Stimulated activated CD4-positive, alpha-beta T cell treated with anti-CD3 and anti-CD28 coated beads, Interleukin-1b, Interleukin-23, amount 100 ng/mL, for 24 hours (primary cell): ENCODE results near the gene FBLN7.

Experiments used
- DNase-seq, 4 experiments: peaks; one replicate each; pipeline ENCODE4 v3.0.0-alpha.2; 2020; ENCODE audit warnings: low read depth in 4 of 4, low spot score in 1 of 4

The FBLN7 gene

DNA sequence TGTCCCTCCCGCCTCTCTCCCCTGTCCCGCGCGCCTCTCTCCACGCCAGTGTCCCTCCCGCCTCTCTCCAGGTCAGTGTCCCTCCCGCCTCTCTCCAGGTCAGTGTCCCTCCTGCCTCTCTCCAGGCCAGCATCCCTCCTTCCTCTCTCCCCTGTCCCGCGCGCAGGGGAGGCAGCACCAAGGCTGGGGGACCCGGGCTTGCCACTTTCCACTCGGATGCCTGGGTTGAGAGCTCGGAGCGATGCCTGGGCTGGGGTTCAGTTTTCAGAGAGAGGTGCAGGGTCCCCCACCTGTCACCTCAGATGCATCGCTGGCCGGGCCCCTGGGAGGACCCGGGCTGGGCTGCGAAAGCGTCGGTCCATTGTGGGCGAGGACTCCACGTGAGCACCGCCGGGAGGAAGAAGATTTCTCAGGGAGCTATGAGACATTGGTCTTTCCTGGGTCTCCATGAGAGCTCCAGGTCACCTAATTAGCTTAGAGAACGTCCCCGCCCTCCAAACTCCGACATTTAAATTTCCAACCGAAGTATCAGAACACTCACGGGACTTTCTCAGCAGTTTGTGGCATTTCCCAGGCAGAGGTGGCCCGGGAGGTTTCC, 2.1 kb downstream of the FBLN7 start:
- DNase-seq, result no peak

DNA sequence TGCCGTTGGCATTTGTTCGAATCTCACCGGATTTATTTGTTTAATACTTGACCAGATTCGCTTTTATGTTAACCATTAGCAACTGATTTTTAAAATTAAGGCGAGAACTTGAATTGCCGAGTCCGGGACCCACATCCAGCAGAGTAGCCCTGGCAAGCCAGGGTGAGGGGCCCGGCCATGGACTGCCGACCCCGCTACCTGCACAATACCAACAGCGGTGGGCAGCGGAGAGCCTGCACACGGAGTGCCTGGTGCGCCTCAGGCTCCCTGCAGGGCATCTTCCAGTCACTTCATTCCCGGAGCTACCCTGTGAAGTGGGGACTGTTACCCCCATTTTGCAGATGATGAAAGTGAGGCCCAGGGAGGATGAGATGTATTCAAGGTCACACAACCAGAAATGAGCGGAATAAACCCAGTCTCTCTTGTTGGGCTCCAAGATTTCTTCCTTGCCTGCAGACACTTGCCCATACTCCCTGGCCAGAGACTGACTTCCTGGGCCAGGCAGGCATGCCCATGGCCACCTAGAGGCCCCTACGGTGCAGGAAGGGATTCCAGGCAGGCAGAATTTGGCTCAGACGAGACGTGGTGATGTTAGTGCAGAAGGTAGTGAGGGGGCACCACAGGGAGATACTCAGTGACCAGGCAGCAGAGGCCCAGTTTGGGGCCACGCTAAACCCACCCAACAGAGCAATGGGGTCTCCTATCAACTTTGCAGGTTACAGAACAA, 2.9 kb downstream of the FBLN7 start:
- no peak for DNase-seq

DNA sequence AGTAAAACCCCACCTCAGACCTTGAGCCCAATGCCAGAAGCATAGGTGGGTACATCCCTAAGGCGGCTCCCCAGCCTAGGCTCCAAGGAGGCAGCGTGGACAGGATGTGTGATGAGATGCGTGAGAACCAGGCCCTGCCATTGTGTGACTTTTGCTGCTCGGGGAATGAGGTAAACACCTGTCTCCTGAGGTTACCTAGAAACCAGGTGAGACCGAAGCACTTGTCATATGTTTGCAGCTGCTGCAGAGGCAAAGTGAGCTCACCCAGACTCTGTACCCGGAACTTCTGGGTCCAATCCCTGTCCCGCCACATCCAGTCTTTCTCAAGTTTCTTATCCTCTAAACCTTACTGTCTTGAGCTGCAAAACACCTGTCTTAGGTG, 3.4 kb downstream of the FBLN7 start:
- no peak for DNase-seq

DNA sequence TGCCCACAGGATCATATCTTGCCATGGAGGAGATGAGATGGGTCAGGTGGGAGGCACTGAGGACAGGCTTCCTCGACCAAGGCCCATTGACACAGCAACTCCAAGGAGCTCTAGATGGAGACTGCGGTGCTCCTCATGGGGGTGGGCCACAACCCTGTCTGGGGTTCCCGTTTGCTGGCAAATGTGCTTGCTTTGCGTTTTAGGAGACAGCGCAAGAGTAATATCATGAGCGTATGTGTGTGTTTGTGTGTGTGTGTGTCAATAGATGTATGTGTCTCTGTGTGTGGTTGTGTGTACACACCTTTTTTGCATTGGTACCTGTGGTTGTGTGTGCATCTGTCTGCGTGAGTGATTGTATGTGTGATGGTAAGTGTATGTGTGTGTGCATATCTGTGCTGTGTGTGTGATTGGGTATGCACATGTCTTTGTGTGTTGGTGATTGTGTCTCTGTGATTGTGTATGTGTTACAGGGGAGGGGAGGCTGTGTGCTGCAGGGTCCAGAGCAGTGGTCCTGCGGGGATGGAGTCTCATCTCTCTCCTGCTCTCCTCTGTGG, 4.4 kb downstream of the FBLN7 start:
- no peak for DNase-seq

DNA sequence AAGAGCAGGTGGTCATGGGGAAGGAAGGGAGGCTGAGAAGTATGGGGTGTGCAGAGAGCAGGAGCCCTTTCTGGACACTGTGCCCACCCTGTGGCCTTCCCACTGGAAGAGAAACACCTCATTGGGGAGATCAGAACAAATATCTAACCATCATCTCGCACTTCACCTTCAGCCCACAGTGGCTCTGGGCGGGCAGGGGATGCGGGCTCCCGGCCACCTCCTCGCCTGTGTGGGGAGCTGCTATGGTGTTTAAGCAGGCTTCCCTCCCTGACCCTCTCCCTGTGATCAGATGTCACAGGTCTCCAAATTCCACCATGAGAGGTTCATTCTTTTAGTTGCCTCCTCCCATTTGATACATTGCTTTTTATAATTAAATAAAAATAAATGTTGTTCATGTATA, 5.0 kb downstream of the FBLN7 start:
- no peak for DNase-seq

DNA sequence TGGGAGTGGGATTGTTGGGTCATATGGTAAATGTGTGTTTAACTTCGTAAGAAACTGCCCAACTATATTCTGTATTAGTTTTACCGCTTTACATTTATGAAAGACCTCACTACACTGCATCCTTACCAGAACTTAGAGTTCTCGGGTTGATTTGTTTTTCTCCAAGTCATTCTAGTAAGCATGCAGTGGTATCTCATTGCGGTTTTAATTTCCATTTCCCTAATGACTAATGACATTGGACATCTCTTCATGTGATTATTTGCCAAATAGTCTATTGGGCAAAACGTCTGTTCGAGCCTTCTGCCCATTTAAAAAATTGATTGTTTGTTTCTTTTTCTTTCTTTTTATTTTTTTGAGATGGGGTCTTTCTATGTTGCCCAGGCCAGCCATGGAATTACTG, 6.8 kb downstream of the FBLN7 start:
- DNase-seq, result no peak

DNA sequence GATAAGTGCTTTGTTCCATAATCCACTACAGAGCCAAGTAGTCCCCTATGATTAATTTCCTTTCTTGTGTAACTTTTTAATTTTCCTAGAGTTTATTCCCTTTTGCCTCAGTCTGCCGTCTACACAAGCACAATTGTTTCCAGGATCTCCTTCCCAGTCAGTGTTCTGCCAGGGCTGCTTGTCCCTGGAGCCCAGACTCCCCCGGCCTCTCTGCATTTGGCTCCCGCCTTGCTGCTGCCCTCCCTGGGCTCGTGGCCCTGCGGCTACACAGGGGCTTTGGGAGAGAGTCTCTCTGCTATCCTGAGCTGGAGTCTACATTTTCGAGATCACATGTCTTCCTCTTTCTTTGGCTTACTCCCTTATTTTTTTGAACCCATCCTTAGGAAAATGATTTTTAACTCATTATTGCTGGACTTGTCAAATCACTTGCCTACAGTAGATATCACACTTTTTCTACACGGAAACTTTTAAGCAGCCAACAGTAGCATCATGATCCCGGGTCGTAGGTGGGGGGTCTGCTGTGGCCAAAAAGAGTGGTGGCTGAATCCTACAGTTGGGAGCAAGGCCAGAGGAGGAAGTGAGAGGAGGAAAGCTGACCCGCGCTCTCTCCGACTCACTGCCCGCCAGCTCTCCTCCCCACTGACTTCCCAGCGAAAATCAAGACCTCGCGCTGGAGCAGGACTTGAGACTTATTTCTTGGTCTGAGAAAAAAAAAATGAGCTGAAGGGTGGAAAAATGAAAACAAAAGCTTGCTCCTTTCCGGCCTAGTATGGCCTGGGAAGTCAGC, 9.4 kb downstream of the FBLN7 start:
- DNase-seq, result no peak

DNA sequence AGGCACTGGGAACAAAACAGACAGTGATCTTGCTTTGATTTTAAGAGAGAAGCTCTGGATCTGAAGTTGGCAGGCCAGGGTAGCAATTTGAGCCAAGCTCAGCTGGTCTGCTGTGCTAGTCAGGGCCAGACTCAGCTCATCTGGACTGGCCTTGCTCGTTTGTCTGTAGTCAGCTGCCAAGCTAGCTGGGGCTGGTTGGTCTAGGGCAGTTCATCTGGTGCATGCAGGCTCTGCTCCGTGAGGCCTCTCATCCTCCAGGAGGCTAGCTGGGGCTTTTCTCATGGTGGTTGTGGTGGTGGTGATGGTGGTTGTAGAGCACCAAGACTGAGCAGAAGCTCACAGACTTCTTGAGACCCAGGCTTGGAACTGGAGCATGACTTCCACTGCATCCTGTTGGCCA, 10.3 kb downstream of the FBLN7 start:
- DNase-seq, result no peak

DNA sequence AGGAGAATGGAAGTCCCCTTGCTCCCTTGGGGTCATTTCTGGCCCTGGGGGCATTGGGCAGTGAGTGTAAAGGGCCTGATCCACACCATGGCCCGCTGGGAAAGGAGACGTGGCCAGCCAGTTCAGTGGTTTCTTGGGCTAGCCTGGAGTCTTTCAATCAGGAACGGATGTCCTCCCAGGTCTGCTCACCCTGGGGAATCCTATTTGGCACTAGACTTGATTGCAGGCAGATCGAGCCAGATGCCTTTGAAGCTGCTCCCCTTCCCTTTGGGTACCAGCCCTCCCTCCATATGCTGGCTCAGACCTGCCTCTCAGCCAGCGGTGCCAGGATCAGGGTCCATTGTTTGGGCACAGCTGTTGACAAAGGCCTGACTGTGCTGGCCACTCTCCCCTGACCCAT, 11.0 kb downstream of the FBLN7 start:
- DNase-seq, result no peak

DNA sequence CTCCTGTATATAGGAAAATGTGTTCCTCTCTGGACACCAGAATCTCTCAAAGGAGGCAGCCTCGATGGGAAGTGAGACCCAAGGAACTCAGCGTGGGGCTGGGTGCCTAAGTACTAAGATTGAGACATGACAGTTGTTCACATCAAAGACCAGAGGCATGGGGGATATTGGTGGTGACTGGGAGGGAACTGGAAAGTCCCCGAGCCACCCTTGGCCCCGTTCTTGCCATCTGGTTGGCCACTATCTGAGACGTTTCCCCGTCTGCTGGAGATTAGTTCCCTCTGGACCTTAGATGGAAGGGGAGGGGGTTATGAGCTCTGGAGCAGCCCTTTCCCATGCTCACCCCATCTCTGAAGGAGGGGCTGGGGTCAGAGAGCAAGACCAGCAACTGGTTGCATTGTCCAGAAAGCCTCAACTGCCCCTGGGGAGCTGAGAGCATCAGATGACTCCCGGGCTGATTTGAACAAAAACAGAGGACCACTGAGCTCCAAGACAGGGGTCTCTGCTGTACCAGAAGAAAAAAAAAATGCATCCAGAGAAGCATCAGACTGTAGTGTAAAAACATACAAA, 11.8 kb downstream of the FBLN7 start:
- DNase-seq, result no peak

DNA sequence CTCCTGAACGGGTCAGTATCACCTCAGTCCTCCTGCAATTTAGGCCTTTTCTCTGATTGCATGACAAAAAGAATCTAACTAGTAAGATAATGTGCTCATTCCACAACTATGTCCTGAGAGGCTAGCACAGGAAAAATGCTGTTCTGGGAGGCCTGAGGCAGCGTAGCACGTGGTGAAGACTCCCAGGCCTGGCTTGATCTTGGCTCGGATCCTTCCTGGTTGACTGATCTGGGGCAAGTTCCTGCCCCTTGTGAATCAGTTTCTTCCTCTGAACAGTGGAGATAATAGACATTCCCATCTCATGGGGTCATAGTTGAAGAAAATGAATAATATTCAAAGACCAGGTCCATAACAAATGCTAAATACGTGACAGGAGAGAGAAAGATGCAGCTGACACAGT, 12.3 kb downstream of the FBLN7 start:
- no peak for DNase-seq

DNA sequence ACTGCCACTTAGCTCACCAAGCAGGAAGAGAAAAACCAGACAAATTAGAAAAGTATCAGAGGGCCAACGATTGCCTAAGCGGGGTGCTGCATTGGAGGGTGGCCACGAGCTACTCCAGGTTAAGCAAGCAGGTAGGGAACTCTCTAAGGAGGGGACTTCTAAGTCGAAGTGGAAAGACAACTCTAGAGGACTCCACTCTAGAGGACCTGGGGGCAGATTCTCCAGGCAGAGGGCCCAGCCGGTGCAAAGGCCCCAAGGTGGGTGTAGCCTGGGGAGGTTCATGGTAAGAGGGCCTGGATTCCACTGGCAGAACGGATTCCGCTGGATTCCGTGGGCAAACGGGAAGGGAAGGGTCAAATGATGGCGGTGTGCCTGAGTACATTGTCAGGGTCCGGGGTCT, 12.7 kb downstream of the FBLN7 start:
- DNase-seq, result no peak

DNA sequence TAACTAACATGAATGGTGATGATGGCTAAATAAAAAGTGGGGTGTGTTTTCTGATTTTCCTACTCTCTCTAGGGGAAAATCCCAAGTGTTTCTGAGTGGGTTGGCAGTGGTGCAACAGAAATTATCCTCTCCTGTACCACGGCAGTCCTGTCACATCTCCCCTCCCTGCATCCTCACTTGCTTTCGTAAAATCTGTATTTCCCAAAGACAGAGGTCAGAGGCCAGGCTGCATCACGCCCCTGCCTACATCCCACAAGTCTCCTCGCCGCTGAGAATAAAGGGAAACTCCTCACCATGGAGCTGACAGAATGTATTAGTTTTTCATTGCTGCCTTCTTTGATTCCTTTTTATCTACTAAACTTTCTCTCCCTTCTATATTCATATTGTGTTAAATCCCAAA, 13.1 kb downstream of the FBLN7 start:
- DNase-seq, result no peak

DNA sequence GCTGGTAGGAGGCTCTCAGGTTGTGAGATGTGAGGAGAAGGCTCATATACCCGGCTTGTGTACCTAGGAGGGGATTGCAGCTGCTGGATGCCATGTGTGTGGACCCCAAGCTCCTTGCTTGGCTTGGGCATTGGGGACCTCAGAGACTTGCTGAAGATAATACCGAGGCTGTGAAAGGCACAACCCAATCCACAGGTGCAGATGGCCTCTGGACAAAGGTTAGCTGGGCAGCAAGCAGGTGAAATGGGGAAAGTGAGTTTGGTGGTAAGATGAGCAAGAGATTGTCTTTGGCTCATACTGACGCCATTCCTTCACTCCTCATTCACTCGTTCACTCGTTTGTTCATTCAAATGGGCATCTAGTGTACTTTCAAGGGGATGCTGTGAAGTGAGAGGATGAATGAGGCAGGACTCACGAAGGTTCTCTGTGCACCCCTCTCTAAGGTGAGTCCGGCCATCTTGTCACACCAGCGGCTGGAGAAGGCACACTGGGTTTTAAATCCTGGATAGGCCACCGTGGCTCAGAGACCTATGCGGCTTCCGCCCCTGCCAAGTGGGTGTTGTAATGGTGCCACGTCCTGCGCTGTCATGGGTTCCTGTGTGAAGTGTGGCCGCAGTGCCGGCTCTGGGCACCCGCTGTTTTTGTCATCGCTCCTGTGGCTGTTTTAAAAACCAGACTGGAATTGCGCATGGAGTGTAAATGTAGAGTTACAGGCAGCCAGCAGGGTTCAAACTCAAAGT, 13.7 kb downstream of the FBLN7 start:
- DNase-seq, result no peak

DNA sequence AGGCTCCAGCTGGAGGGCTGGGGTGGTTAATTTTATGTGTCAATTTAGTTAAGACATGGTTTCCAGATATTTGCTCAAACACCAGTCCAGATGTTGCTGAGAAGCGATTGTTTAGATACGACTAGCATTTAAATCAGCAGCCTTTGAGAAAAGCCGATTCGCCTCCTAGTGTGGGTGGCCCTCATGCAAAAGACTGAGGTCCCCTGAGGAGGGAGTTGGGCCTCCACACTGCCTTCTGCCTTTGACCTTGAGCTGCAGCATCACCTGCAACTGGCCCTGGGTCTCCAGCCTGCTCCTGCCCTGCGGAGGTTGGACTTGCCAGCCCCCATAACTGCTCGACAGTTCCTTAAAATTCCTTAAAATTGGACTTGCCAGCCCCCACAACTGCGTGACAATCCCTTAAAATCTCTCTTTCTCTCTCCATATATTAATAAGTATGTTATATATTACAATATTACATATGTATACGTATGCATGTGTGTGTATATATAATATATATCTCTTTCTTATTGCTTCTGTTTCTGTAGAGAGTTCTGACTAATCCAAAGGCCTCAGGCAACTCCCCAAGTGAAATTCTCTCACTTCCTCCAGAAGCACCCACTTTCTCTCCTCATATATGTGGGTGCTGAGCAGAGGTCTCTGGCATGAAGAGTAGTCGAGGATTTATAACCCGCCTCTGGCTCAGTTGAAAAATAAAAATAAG, 14.4 kb downstream of the FBLN7 start:
- no peak for DNase-seq

DNA sequence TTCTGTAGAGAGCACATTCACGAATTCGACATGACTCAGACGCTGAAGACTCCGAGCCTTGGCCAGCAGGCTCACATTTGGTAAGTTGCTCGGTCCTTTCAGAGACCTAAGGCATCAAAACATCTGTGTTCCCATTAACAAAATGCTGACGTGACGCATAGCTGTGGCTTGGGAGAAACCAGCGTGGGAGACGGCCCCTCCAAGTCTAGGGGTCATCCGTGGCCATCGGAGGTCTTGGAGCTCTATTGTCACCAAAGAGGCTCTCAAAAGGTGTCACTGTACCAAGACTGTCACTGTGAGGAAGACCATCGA, 14.9 kb downstream of the FBLN7 start:
- DNase-seq, result no peak

DNA sequence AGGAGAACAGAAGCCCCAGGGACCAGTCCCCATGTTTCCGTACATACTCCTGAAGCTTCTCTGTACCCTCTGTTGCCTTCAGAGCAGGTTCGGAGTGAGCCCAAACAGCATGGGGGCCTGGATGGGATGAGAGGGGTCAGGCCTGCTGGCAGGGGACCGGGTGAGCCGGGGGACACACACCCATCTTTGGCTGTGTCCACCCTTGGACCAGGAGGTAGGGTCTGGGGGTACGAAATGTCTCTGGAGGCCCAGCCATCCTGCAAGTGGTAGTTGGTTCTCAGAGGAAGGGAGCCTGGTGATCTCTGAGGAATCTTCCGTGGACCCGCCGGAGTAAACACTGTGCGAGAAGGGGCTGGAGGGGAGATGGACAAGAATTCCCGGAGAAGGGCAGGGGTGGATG, 15.3 kb downstream of the FBLN7 start:
- DNase-seq, result no peak

DNA sequence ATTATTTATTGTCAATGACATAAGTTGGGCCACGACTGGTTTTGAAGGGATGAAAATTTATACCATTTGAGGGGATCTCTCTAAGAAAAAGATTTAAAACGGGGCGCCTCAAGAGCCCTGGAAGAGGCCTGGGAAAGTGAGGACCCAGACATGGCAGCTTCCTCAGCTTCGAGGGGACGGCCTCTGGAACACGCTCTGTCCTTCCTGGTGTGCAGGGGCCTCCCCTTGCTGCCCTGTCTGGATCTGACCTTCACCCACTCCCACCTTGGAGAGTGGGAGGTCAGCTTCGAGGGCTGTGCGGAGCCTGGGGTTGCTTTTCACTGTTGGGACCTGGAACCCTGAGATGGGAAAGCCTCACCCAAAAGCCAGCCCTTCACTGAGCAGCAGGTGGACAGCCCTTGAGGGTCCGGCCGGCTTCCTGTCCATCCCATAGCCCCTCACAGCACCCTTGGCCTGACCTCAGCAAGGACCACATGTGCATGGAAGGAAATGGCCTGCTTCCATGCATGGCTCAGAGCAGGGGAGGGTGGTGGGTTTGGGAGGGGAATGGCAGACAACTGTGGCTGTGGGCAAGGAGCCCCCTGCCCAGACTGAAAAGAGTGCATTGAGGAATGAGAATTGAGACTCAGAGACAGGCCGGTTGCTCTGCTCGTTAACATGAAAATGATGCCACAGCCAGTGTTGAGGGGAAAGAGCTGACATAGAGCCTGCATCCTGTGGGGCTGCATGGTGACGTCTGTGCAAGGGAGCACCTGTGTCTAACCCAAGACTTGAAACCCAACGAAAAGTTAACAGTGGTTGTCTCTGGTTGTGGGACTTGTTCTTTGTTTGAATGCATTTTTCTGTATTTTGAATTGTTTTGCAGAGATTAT, 16.3 kb downstream of the FBLN7 start:
- no peak for DNase-seq

DNA sequence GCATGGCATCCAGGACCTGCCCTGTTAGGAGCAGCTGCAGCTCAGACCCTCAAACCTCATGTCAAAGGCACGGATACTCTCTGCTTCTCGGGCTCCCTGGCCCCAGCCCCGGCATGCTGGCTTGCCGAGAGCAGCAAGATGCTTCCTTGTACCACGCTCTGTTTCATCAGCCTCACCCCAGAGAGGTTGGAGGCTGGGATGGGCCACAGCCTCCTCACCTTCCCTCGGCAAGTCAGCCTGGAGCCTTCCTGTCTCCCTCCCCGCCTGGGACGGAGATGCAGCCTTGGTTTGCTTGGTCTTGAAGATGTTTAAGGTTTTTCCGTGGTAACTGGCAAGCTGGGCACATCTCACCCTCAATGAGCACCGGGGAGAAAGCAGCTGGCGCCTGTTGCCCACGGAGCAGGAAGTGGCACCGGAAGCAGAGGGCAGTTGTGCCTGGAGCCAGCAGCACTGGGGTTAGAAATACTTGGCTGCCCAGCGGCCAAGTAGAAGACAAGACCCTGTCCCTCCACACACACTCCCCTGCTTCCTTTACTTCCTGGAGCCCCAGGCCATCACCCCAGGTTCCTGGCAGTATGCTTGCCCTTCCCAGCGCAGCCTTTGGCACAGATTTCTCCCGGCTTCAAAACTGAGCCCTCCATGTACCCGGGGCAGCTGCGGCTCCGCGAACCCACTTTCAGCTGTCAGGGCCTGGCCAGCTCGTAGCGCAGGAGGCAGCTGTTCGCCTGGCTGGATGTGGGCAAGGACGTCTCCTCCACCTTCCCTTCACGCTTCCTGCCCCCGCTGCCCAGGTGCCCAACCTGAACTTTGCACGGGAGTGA, 17.4 kb downstream of the FBLN7 start:
- DNase-seq, result no peak
